Measurements from ENCODE around the gene RSBN1L.

The RSBN1L gene

DNA sequence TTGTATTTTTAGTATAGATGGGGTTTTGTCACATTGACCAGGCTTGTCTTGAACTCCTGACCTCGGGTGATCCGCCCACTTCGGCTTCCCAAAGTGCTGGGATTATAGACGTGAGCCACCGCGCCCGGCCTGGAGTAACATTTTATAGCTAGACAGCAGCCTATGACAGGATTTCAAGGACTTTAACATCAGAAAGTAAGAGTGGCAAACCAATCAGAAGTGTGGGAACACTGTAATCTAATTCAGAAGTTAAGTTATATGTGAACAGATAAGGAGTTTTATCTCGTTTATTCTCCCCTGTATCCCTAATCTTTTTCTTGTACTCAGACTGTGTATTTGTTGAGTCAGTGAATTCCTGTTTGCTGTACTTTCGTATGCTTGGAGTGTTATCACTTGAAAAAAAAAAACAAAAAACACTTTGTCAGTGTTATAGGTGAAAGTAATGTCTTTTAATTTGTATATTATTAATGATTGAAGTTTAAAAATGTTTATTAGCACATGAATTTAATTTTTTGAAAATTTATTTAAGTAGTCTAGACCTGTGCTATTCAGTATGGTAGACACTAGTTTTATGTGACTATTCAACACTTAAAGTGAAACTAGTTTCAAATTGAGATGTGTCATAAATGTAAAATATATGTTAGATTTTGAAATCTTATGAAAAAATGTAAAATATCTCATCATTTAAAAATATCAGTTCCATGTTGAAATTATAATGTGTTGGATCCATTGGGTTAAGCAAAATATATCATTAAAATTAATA, 38.6 kb downstream of the RSBN1L start:
- DNase-seq = no peak

DNA sequence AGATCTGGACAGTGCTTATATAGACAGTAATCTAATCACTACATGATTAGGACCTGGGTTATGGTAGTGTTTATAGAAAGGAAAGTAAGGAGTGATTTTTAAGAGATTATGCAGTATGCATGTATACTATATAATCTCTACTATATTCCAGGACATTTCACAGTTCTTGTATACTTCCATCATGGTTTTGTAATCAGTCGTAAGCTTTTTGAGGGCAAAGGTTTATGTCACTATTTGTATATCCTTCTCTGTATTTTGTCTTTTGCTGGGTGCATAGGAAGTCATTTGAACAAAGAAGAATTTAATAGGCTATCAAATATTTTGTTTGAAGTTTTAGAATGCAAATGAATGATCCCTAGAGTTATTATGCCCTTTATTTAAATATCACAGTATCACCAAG, 39.2 kb downstream of the RSBN1L start:
- no peak for DNase-seq

DNA sequence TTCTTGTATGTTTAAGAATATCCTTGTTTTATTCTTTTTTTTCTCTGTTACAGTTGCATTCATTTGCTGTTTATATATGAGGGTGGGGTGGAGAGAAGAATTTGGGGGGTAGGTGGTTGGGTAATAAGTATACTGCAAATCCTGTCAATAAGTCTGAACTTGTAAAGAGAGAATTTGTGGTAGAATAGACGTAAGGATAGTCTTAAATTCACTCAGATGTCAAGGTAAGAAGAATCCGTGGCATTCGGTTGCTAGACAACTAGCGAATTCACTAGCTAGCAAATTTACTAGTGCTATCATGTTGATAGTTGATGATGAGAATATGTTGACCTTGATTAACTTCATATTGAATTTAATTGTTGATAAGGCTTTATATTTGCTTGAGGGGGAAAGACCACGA, 40.7 kb downstream of the RSBN1L start:
- no peak for DNase-seq

DNA sequence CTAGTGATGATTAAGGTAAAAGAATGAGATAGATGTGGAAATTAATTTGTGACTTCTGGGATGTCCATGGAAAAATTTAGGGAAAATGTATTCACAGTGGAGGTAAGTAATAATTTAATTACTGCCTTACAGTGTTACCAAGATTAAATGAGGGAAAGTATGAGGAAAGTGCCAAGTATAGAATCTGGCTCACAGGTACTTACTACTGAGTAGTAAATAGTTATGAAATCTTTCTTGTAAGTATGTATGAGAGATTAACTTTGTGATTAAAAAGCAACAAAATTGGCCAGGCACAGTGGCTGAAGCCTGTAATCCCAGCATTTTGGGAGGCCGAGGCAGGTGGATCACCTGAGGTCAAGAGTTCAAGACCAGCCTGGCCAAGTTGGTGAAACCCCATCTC, 42.1 kb downstream of the RSBN1L start:
- no peak for DNase-seq

DNA sequence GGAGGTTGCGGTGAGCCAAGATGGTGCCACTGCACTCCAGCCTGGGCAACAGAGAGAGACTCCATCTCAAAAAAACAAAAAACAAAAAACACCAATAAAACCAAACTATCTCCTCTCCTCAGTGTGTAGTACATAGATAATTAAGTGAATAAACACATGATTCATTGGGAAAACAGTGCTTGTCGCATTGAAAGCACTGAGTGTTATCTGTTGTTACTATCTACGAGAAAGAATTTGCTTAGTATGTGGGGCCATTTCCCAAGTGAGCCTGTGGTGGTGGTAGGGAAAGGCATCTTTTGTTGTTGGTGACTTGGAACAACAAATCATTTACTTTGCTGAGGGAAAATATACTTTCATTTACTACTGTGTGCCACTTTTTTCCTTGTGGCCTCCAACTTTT, 42.6 kb downstream of the RSBN1L start:
- no peak for DNase-seq

DNA sequence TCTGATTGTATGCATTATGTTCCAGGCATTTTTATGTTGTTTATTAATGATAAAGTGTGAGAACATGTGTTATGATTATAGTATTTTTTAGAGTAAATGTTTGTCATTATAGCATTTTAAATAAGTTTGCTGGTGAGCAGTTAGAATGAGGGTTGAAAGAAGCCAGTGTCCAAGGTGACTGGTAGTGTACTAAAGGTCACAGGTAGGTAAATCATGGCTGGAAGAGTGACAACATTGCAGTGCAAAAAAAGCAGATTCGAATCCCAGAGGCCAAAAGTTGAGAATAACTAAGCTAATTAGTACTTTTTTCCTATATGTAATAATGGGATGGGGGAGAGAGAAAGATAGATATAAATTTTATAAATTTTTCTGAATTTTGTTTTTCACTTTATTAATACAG, 44.0 kb downstream of the RSBN1L start:
- DNase-seq = no peak

DNA sequence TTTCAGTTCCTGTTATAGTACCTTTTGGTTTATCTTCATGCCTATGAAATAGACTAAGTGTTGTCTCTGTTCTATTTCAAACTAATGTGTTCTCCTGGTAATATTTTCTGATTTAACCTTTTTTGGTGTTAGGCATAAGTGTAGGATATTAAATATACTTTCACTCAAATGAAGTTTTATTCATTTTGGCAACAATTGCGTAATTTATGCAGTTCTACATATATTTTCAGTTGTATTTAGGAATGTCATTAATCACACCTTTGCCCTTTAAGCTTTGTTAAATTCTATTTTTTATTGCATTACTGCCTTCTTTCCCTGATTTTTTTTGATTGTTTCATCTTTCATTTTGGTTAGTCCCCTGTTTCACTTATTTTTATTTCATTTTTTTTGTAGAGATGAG, 47.3 kb downstream of the RSBN1L start:
- DNase-seq = no peak

DNA sequence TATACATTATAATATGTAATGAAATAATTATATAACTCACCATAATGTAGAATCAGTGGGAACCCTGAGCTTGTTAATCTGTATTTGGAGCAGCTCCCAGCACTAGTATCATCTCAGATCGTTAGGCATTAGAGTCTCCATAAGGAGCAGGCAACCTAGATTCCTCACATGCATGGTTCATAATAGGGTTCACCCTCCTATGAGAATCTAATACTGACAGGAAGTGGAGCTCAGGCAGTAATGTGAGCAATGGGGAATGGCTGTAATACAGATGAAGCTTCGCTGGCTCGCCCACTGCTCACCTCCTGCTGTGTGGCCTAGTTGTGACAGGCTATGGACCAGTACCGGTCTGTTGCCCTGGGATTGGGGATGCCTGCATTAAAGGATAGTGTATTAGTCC, 49.5 kb downstream of the RSBN1L start:
- no peak for DNase-seq

DNA sequence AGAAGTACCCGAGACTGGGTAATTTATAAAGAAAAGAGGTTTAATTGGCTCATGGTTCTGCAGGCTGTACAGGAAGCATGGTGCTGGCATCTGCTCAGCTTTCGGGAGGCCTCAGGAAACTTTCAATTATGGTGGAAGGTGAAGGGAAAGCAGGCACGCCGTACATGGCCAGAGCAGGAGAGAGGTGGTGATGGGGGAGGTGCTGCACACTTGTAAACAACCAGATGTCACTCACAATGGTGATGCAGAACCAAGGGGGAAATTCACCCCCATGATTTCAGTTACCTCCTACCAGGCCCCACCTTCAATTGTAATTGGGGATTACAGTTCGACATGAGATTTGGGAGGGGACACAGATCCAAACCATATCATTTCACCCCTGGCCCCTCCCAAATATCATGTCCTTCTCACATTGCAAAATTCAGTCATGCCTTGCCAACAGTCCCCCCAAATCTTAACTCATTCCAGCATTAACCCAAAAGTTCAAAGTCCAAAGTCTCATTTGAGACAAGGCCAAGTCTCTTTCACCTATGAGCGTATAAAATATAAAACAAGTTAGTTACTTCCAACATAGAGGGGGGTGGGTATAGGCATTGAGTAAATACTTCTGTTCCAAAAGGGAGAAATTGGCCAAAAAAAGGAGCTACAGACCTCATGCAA, 50.0 kb downstream of the RSBN1L start:
- no peak for DNase-seq

DNA sequence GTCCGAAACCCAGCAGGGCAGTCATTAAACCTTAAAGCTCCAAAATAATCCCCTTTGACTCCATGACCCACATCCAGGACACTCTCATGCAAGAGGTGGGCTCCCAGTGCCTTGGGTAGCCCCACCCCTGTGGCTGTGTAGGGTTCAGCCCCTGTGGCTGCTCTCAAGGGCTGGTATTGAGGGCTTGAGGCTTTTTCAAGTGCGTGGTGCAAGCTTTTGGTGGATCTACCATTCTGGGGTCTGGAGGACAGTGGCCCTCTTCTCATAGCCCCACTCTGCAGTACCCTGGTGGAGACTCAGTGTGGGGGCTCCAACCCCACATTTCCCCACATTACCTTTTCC, 50.5 kb downstream of the RSBN1L start:
- no peak for DNase-seq

DNA sequence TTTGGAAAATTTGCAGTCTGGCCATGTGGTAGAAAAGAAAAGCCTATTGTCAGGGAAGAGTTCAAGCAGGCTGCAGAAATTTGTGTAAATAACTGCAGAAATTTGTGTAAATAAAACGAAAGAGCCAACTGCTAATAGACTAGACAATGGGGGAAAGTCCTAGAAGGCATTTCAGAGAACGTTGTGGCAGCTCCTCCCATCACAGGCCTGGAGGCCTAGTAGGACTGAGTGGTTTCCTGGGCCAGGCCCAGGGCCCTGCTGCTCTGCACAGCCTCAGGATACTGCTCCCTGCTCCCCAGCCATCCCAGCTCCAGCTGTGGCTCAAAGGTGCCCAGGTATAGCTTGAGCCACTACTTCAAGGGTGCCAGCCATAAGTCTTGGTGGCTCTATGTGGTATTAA, 50.9 kb downstream of the RSBN1L start:
- DNase-seq = no peak

DNA sequence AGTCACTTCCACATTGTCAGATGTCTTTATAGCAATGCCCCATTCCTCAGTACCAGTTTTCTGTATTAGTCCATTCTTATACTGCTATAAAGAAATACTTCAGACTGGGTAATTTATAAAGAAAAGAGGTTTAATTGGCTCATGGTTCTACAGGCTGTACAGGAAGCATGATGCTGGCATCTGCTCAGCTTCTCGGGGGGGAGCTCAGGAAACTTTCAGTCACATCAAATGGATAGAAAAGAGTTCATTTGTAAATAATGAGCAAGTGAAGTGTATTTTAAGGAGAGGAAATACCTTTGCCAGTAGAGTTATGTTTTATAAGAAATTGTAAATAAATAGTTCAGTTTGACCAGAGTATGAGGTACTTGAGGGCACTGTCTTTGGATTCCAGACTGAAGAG, 51.5 kb downstream of the RSBN1L start:
- DNase-seq = no peak

DNA sequence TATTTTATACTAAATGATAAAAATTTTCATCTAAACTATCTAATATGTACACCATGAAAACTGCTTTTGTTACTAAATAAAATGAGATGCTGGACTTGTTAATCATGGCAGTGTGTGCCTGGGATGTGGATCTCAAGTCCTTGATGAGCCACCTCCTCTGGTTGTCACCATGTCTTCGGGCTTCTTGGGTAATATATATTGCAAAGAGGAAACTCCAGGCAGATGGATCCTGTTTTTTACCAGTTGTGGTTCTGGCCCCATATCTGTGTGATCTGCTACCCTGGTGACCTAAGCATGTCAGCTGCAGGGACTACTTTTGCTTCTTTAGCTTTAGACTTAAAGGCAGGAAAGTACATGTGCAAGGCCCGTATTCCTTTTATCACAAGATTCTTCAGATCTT, 55.8 kb downstream of the RSBN1L start:
- no peak for DNase-seq

DNA sequence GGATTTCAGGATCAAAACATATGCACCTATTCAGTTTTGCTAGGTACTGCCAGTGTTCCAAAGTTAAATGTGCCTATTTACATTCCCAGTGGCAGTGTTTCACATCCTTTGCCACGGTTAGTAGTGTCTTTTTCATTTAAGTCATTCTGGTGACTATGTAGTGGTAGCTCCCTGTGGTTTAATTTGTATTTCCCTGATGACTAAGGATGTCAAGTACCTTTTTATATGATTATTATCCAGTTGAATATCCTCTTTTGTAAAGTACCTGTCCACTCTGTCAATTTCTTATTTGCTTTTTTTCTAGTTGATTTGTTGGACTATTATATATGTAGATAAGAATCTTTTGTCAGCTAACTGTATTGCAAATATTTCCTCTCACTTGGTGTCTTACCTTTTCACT, 56.9 kb downstream of the RSBN1L start:
- no peak for DNase-seq

DNA sequence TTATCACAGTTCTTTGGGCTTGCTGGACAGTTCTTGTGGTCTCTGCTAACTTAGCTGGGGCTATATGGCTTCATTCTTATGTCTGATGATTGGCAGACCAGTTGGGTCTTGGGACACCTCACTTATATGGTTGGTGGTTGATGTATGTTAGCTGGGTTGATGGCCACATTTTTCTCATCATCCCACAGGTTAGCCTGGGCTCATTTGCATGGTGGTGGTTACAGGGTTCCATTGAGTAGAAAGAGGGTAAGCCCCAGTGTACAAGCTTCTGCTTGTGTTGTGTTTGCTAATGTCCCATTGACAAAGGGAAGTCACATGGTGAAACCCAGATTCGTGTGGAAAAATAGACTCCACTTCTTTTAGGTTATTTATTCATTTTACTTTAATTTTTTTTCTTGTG, 61.3 kb downstream of the RSBN1L start:
- no peak for DNase-seq

DNA sequence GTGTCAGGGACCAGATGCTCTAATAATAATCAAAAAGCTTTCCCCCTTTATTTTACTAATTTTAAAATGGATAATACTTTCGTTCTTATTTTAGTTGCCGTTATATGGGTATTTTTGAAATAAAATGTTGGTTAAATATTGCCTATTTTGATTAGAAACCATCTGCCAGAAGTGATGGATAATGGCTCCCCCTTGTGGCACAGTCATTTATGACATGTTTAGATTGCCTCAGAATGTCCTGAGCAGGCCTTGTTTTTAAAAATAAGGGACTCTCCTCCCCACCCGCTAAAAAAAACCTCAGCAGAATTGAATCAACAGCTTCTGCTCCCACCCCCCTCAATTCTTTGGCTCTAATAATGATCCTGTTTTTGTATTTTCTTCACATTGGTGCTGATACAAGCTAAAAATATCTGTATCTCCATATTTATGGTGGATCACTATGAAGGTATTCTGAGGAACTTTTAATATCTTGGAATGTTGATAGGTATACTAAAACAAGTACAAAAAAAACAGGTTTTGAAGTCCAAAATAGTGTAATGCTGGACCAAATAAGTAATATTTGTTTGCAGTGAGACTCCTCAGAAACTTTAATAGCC, 63.1 kb downstream of the RSBN1L start:
- DNase-seq = peak; percentile 33

DNA sequence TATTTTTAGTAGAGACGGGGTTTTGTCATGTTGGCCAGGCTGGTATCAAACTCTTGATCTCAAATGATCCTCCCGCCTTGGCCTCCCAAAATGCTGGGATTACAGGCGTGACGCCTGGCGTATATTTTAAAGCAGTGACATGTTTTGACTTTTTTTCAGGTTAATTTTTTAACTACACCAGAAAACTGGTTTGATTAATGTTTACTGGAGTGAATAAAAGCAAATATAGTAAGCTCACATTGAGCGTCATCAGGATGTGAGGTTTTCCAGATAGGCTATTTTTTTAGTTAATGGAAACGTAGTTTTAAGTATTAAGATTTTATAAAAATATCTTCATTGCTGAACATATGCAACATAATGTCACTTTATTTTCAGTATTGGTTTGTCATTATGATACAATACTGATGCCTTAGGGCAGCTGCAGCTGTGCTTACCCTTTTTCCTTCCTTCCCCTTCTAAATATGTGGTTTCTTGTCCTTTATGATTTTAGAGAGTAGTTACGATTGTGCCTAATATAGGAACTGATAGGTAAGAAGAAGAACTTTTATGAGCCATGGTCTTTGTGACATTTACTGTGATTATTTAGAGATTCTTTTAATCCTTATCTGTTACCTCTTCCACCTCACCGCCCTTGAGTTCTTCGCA, 64.7 kb downstream of the RSBN1L start:
- no peak for DNase-seq

DNA sequence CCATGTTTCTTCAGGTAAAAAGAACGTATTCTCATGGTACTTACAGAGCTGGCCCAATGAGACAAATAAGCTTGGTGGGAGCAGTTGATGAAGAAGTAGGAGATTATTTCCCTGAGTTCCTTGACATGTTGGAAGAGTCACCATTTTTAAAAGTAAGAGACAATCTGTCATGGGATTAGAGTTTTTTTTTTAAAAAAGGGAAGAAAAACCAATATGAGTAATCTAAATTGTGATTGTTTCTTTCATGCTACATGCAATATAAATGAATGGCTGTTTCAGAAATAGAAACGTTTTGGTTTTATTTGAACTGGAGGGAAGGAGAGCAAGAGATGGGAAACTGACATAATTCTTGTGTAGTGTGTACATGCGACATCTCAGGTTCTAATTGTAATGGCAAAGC, 69.2 kb downstream of the RSBN1L start:
- no peak for DNase-seq

DNA sequence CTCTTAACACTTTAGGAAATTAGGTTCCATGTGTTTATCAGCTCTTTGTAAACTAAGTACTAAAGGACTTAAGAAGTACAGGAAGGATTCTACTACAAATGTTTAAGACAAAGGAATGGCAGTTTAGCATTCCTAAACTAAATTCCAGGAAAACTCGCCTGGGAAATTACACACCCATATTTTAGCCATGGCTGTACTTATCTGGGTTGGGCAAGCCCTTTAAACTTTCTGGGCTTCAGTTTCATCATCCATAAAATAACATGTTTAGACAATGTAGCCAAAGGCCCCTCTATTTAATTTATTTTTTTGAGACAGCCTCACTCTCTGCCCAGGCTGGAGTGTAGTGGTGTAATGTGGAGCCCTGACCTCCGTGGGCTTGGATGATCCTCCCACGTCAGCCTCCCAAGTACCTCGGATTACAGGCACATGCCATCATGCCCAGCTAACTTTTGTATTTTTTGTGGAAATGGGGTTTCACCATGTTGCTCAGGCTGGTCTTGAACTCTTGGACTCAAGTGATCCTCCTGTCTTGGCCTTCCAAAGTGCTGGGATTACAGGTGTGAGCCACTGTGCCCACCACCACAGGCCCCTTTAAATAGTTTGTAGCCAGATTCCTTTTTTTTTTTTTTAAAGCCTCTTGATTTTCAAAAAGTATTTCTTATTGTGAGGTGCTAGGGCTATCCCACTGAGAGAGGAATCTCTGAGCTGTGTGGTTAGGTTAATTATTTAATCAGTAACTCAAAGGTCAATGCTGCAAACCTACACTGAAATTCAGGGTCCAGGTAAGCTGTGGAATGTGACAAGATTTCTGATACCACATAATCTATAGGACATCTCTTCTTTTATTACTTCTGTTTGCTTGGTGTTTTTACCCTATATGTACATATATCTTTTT, 69.9 kb downstream of the RSBN1L start:
- no peak for DNase-seq

DNA sequence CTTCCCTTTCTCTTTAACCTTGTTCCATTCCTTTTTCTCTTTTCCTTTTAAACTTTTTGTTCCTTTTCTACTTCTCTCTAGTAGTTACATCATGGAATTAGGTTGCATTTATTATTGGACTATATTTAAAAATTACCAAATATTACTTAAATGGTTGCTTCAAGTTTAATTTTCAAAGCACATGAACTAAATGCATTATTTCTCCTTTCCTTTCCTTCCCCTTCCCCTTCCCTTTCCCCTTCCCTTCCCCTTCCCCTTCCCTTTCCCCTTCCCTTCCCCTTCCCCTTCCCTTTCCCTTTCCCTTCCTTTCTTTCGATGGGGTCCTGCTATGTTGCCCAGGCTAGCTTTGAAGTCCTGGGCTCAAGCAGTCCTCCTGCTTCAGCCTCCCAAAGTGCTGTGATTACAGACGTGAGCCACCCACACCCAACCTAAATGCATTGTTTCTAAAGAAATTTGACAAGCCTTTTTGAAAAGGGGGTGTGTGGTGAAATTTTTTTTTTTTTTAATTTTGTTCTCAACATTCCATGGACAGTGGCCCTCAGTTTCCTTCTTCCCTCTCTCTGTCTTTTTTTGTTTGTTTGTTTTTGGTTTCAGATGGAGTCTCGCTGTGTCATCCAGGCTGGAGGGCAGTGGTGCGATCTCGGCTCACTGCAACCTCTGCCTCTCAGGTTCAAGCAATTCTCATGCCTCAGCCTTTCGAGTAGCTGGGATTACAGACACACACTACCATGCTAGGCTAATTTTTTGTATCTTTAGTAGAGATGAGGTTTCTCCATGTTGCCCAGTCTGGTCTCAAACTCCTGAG, 70.7 kb downstream of the RSBN1L start:
- DNase-seq = no peak

DNA sequence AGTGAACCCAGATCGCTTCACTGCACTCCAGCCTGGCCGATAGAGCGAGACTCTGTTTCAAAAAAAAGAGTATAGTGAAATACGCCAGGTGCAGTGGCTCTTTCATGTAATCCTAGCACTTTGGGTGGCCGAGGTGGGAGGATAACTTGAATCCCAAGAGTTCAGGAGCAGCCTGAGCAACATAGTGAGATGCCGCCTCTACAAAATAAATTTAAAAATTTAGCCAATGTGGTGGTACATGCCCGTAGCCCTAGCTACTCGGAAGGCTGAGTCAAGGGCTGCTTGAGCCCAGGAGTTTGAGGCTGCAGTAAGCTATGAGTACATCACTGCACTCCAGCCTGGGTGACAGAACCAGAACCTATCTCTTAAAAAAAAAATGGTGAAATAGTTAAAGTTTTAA, 74.1 kb downstream of the RSBN1L start:
- DNase-seq = no peak

DNA sequence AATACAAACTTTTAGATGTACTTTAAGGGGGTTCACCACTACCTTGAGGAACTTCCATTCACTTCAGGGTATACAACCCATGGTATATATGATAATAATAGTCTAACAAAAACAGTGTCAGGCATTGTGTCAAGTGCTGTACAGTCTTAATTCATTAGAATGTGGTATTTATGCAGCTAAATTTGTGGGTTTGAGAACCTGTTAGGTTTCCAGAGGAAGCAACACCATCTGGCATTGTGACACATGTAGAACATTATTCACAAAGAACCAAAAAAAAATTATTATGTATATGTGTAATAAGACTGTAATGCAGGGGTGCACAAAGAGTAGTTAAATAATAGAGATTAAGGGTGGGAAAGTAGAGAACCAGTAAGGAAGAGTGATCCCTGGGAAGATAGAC, 75.6 kb downstream of the RSBN1L start:
- DNase-seq = no peak

Data from COR-L47 (cell line).